Measurements from ENCODE around the gene DEPDC7.
"Not testable (repeated sequence)": the region's sequence is repeated elsewhere in the genome, so short reads cannot be mapped to it uniquely, and the experiment has no call there.

DEPDC7 gene

GRCh38 chr11:33017965-33018364 lies 2.3 kb downstream of the DEPDC7 start:
- in situ Hi-C loops (cut with HindIII; ENCODE audit: low pct_ligation_motif_present, low pct_unique_long_range_greater_than_20kb, low sequenced_read_pairs), result no loop called here
- DNase-seq, result no peak

GRCh38 chr11:33018840-33019239 lies 3.2 kb downstream of the DEPDC7 start:
- in situ Hi-C loops (cut with HindIII; ENCODE audit: low pct_ligation_motif_present, low pct_unique_long_range_greater_than_20kb, low sequenced_read_pairs), result no loop called here
- no peak for DNase-seq

- no peak for DNase-seq
- in situ Hi-C loops (cut with HindIII; ENCODE audit: low pct_ligation_motif_present, low pct_unique_long_range_greater_than_20kb, low sequenced_read_pairs), result no loop called here
Observed at GRCh38 chr11:33021501-33021900, 5.8 kb downstream of the DEPDC7 start.

GRCh38 chr11:33021937-33022336 lies 6.3 kb downstream of the DEPDC7 start:
- in situ Hi-C loops (cut with HindIII; ENCODE audit: low pct_ligation_motif_present, low pct_unique_long_range_greater_than_20kb, low sequenced_read_pairs), result no loop called here
- no peak for DNase-seq

- in situ Hi-C loops (cut with HindIII; ENCODE audit: low pct_ligation_motif_present, low pct_unique_long_range_greater_than_20kb, low sequenced_read_pairs), result no loop called here
- no peak for DNase-seq
Observed at GRCh38 chr11:33025339-33025722, 9.7 kb downstream of the DEPDC7 start.

- in situ Hi-C loops (cut with HindIII; ENCODE audit: low pct_ligation_motif_present, low pct_unique_long_range_greater_than_20kb, low sequenced_read_pairs), result no loop called here
- DNase-seq, result no peak
Observed at GRCh38 chr11:33027233-33027632, 11.6 kb downstream of the DEPDC7 start.

- DNase-seq, result no peak
- in situ Hi-C loops (cut with HindIII; ENCODE audit: low pct_ligation_motif_present, low pct_unique_long_range_greater_than_20kb, low sequenced_read_pairs), result no loop called here
Observed at GRCh38 chr11:33027846-33028536, 12.3 kb downstream of the DEPDC7 start.

- DNase-seq, result no peak
- in situ Hi-C loops (cut with HindIII; ENCODE audit: low pct_ligation_motif_present, low pct_unique_long_range_greater_than_20kb, low sequenced_read_pairs), result no loop called here
Observed at GRCh38 chr11:33028537-33028914, 12.8 kb downstream of the DEPDC7 start.

- in situ Hi-C loops (cut with HindIII; ENCODE audit: low pct_ligation_motif_present, low pct_unique_long_range_greater_than_20kb, low sequenced_read_pairs); DNase-seq: not testable (repeated sequence)
Observed at GRCh38 chr11:33029218-33029617, 13.5 kb downstream of the DEPDC7 start.

- in situ Hi-C loops (cut with HindIII; ENCODE audit: low pct_ligation_motif_present, low pct_unique_long_range_greater_than_20kb, low sequenced_read_pairs), result no loop called here
- DNase-seq, result no peak
Observed at GRCh38 chr11:33033493-33033892, 17.8 kb downstream of the DEPDC7 start.

GRCh38 chr11:33035011-33035410 lies 19.3 kb downstream of the DEPDC7 start:
- DNase-seq, result no peak
- in situ Hi-C loops (cut with HindIII; ENCODE audit: low pct_ligation_motif_present, low pct_unique_long_range_greater_than_20kb, low sequenced_read_pairs), result no loop called here

- in situ Hi-C loops (cut with HindIII; ENCODE audit: low pct_ligation_motif_present, low pct_unique_long_range_greater_than_20kb, low sequenced_read_pairs), result no loop called here
- peak; percentile 73 for DNase-seq
Observed at GRCh38 chr11:33039274-33040032, 23.8 kb downstream of the DEPDC7 start, which contains the start of gene TCP11L1. TSS of gene TCP11L1 (plus strand) at chr11:33039572. CDS start at chr11:33043774, 4,202 bp downstream.

GRCh38 chr11:33040033-33040861 lies 24.6 kb downstream of the DEPDC7 start:
- in situ Hi-C loops (cut with HindIII; ENCODE audit: low pct_ligation_motif_present, low pct_unique_long_range_greater_than_20kb, low sequenced_read_pairs), result no loop called here

GRCh38 chr11:33040862-33041453 lies 25.3 kb downstream of the DEPDC7 start:
- in situ Hi-C loops (cut with HindIII; ENCODE audit: low pct_ligation_motif_present, low pct_unique_long_range_greater_than_20kb, low sequenced_read_pairs), result no loop called here

More at GRCh38 chr11:33040033-33040861, 24.6 kb downstream of the DEPDC7 start:
- DNase-seq, result no peak

GRCh38 chr11:33043221-33043830 lies 27.6 kb downstream of the DEPDC7 start:
- DNase-seq, result no peak
- in situ Hi-C loops (cut with HindIII; ENCODE audit: low pct_ligation_motif_present, low pct_unique_long_range_greater_than_20kb, low sequenced_read_pairs), result no loop called here

More at GRCh38 chr11:33040862-33041453, 25.3 kb downstream of the DEPDC7 start:
- DNase-seq, result no peak

GRCh38 chr11:33044285-33044756 lies 28.6 kb downstream of the DEPDC7 start:
- in situ Hi-C loops (cut with HindIII; ENCODE audit: low pct_ligation_motif_present, low pct_unique_long_range_greater_than_20kb, low sequenced_read_pairs), result no loop called here
- no peak for DNase-seq

- no peak for DNase-seq
- in situ Hi-C loops (cut with HindIII; ENCODE audit: low pct_ligation_motif_present, low pct_unique_long_range_greater_than_20kb, low sequenced_read_pairs), result no loop called here
Observed at GRCh38 chr11:33045551-33046255, 30.0 kb downstream of the DEPDC7 start.

GRCh38 chr11:33048701-33049100 lies 33.0 kb downstream of the DEPDC7 start:
- DNase-seq, result not testable (repeated sequence)

More at GRCh38 chr11:33048701-33049100, 33.0 kb downstream of the DEPDC7 start:
- in situ Hi-C loops (cut with HindIII; ENCODE audit: low pct_ligation_motif_present, low pct_unique_long_range_greater_than_20kb, low sequenced_read_pairs), result not testable (repeated sequence)

All from ACHN (cell line).